Nephron progenitor cell (in vitro differentiated cells): ENCODE measurements around the gene MUC2.

Experiments used
- DNase-seq: peaks from one replicate; pipeline ENCODE4 v3.0.0; 2021
- H3K27ac Mint-ChIP-seq: 2 replicates; pipeline ENCODE4 v1.8.0; 2021; ENCODE audit warnings: mild to moderate bottlenecking, moderate library complexity, mixed read lengths
- H3K27me3 Mint-ChIP-seq: 2 replicates; pipeline ENCODE4 v1.8.0; 2021; ENCODE audit warnings: mild to moderate bottlenecking, low read depth, mixed read lengths; ENCODE audit not compliant: poor library complexity
- H3K36me3 Mint-ChIP-seq: 2 replicates; pipeline ENCODE4 v1.8.0; 2021; ENCODE audit warnings: low read depth, mixed read lengths
- H3K4me1 Mint-ChIP-seq: 2 replicates; pipeline ENCODE4 v1.8.0; 2021; ENCODE audit warnings: mixed read lengths
- H3K4me3 Mint-ChIP-seq: 2 replicates; pipeline ENCODE4 v1.8.0; 2021; ENCODE audit warnings: mild to moderate bottlenecking, moderate library complexity, mixed read lengths
- H3K9me3 Mint-ChIP-seq: 2 replicates; pipeline ENCODE4 v1.8.0; 2021; ENCODE audit warnings: mild to moderate bottlenecking, moderate library complexity, mixed read lengths
- CTCF ChIP-seq: fragments of 200-600 bp; sonication (generic); IDR thresholded peaks from 2 replicates; pipeline ENCODE4 v1.5.0; 2021; ENCODE audit warnings: antibody characterized with exemption

MUC2 gene

GRCh38 chr11:1074244-1075221, at the start of gene MUC2:
Gene MUC2, plus strand, starts transcription at chr11:1074874.
- Mint-ChIP-seq H3K36me3 (no peaks in the 10 kb centered on the region), H3K27ac (peak within 1 kb of the TSS; percentile 60), H3K9me3 (no peaks in the 10 kb centered on the region), H3K4me3 (no peak within 1 kb of the TSS), H3K27me3 (peaks cover 8% of the 10 kb centered on the region), H3K4me1 (peaks cover 24% of the 10 kb centered on the region)
- no peak for TF ChIP-seq CTCF
- peak; percentile 11 for DNase-seq

- no peak for TF ChIP-seq CTCF
- H3K4me1 Mint-ChIP-seq = no peaks in the 10 kb centered on the region
- no peaks in the 10 kb centered on the region for H3K9me3 Mint-ChIP-seq
- H3K27me3 Mint-ChIP-seq = peaks cover 4% of the 10 kb centered on the region
- no peak overlapping the region for H3K4me3 Mint-ChIP-seq
- DNase-seq = no peak
- H3K36me3 Mint-ChIP-seq = no peaks in the 10 kb centered on the region
- no peak overlapping the region for H3K27ac Mint-ChIP-seq
These were observed 49.1 kb upstream of the MUC2 start for GRCh38 chr11:1025410-1026162.

GRCh38 chr11:1026163-1026450, 48.6 kb upstream of the MUC2 start:
- no peaks in the 10 kb centered on the region for H3K36me3 Mint-ChIP-seq
- no peak overlapping the region for H3K27ac Mint-ChIP-seq
- no peak for TF ChIP-seq CTCF

GRCh38 chr11:1026641-1027482, 47.8 kb upstream of the MUC2 start:
- TF ChIP-seq CTCF = no peak
- Mint-ChIP-seq H3K4me1 (no peaks in the 10 kb centered on the region), H3K27me3 (peaks cover 4% of the 10 kb centered on the region), H3K9me3 (no peaks in the 10 kb centered on the region), H3K36me3 (no peaks in the 10 kb centered on the region), H3K27ac (no peak overlapping the region), H3K4me3 (no peak overlapping the region)
- DNase-seq = no peak

More at GRCh38 chr11:1026163-1026450, 48.6 kb upstream of the MUC2 start:
- no peaks in the 10 kb centered on the region for H3K9me3 Mint-ChIP-seq
- DNase-seq = no peak
- no peaks in the 10 kb centered on the region for H3K4me1 Mint-ChIP-seq
- peaks cover 4% of the 10 kb centered on the region for H3K27me3 Mint-ChIP-seq
- H3K4me3 Mint-ChIP-seq = no peak overlapping the region

GRCh38 chr11:1027483-1028290, 47.0 kb upstream of the MUC2 start:
- H3K9me3 Mint-ChIP-seq = no peaks in the 10 kb centered on the region
- H3K36me3 Mint-ChIP-seq = no peaks in the 10 kb centered on the region
- no peak for TF ChIP-seq CTCF
- no peak overlapping the region for H3K4me3 Mint-ChIP-seq
- no peak for DNase-seq
- H3K27ac Mint-ChIP-seq = no peak overlapping the region
- peaks cover 7% of the 10 kb centered on the region for H3K4me1 Mint-ChIP-seq
- H3K27me3 Mint-ChIP-seq = peaks cover 4% of the 10 kb centered on the region
